K562 (cell line): ENCODE results near the gene BEST1. TPM values are rescaled to one million over a fixed set of nuclear protein-coding genes. Genes with fewer than 3 reads are reported as not detected.

ENCODE experiments used
- FOXA3 ChIP-seq, 2 experiments: fragments of 450-650 bp in 1 of 2; sonication (generic) in 1 of 2; formaldehyde crosslinking; IDR thresholded peaks in 1 of 2; conservative IDR thresholded peaks in 1 of 2; 2 replicates each; pipeline versions ENCODE4 v1.4.0 to v1.8.0; 2020 to 2022; ENCODE audit warnings: mild to moderate bottlenecking in 2 of 2, missing genetic modification reagents in 1 of 2
- GTF2E2 ChIP-seq: fragments of 200-800 bp; sonication (Bioruptor generic); IDR thresholded peaks from 2 replicates; pipeline ENCODE4 v1.6.1; 2016; ENCODE audit warnings: missing genetic modification characterization, missing compliant biosample characterization
- IFI16 ChIP-seq: fragments of 250-450 bp; sonication (Bioruptor Pico); IDR thresholded peaks from 2 replicates; pipeline ENCODE4 v2.1.2; 2022; ENCODE audit warnings: mild to moderate bottlenecking, inconsistent platforms
- IRF2 ChIP-seq: sonication (generic); formaldehyde crosslinking; IDR thresholded peaks from 2 replicates; pipeline ENCODE4 v1.8.1; 2022; ENCODE audit warnings: mild to moderate bottlenecking, missing genetic modification reagents
- MBD2 ChIP-seq: sonication (generic); IDR thresholded peaks from 2 replicates; pipeline ENCODE4 v1.6.1; 2016; ENCODE audit warnings: low read depth, borderline replicate concordance
- MYBL2 ChIP-seq, 2 experiments: fragments of 450-650 bp in 1 of 2; sonication (generic) in 1 of 2; formaldehyde crosslinking in 1 of 2; IDR thresholded peaks; 2 replicates each; pipeline versions ENCODE4 v1.6.1 to v1.8.1; 2017 to 2022; ENCODE audit warnings: borderline replicate concordance in 1 of 2, inconsistent platforms in 1 of 2, low read depth in 1 of 2, mild to moderate bottlenecking in 1 of 2, missing genetic modification reagents in 1 of 2, moderate library complexity in 1 of 2
- POLR2AphosphoS5 ChIP-seq: IDR thresholded peaks from 2 replicates; pipeline ENCODE4 v1.6.1; 2011; ENCODE audit warnings: mild to moderate bottlenecking, low read depth, low read length, moderate library complexity; ENCODE audit not compliant: control insufficient read depth, insufficient read depth
- POU5F1 ChIP-seq: fragments of 150-350 bp; IDR thresholded peaks from 2 replicates; pipeline ENCODE4 v1.6.1; 2014; ENCODE audit warnings: borderline replicate concordance, low read length, low read depth, mild to moderate bottlenecking; ENCODE audit not compliant: partially characterized antibody
- SRSF9 ChIP-seq: fragments of 200-400 bp; formaldehyde crosslinking; IDR thresholded peaks from 2 replicates; pipeline ENCODE4 v1.6.1; 2017; ENCODE audit warnings: low read depth, low read length, borderline replicate concordance
- ZNF124 ChIP-seq: sonication (generic); formaldehyde crosslinking; IDR thresholded peaks from 2 replicates; pipeline ENCODE4 v1.8.1; 2022; ENCODE audit warnings: missing genetic modification reagents
- ZNF3 ChIP-seq: fragments of 250-450 bp; sonication (Bioruptor Pico); IDR thresholded peaks from 2 replicates; pipeline ENCODE4 v1.5.0; 2021; ENCODE audit warnings: mild to moderate bottlenecking, moderate library complexity
- ZNF347 ChIP-seq: fragments of 450-650 bp; formaldehyde crosslinking; IDR thresholded peaks from 2 replicates; pipeline ENCODE4 v1.4.0; 2020; ENCODE audit warnings: low read depth, mild to moderate bottlenecking, moderate library complexity
- ZNF431 ChIP-seq: sonication (generic); formaldehyde crosslinking; IDR thresholded peaks from 2 replicates; pipeline ENCODE4 v1.8.0; 2022; ENCODE audit warnings: mild to moderate bottlenecking, missing genetic modification reagents
- polyA plus RNA-seq, 8 experiments: library from polyadenylated mRNA; depleted of rRNA in 4 of 8; stranded (reverse) in 5 of 8; unstranded in 3 of 8; fragments of >200 nt; fragmentation: Nextera tagmentation in 2 of 8; fragmentation: Illumina TruSeq in 1 of 8; extraction: Ambion mirVana in 2 of 8; extraction: Trizol in 1 of 8; gene quantifications; 2 replicates each; pipeline versions ENCODE4 v1.2.1 to v1.2.3, GENCODE V29; 2011 to 2014; ENCODE audit warnings: inconsistent platforms in 1 of 8, missing spikeins in 1 of 8
- total RNA-seq, 7 experiments: library from RNA; depleted of rRNA in 6 of 7; stranded (reverse); fragments of >200 nt in 6 of 7; fragmentation: Illumina TruSeq in 2 of 7; extraction: Trizol in 2 of 7; gene quantifications; 2 replicates each; pipeline versions ENCODE4 v1.2.1 to v1.2.3, GENCODE V29; 2011 to 2021; ENCODE audit warnings: low replicate concordance in 1 of 7
- TF ChIP-seq, protein P1 (sequence below): sonication (generic); formaldehyde crosslinking; IDR thresholded peaks from 2 replicates; pipeline ENCODE4 v1.8.1; 2022; ENCODE audit warnings: missing genetic modification reagents
- TF ChIP-seq, protein P2 (sequence below), 2 experiments: fragments of 150-350 bp in 1 of 2; IDR thresholded peaks; 2 replicates each; pipeline ENCODE4 v1.6.1; 2012 to 2016; ENCODE audit warnings: low read depth in 2 of 2, low read length in 2 of 2, mild to moderate bottlenecking in 1 of 2, moderate library complexity in 1 of 2
- TF ChIP-seq, protein P3 (sequence below): fragments of 450-650 bp; formaldehyde crosslinking; IDR thresholded peaks from 2 replicates; pipeline ENCODE4 v1.4.0; 2022; ENCODE audit warnings: missing genetic modification characterization
- TF ChIP-seq, protein P4 (sequence below): fragments of 200-800 bp; sonication (Bioruptor generic); IDR thresholded peaks from 2 replicates; pipeline ENCODE4 v1.6.1; 2017; ENCODE audit warnings: missing genetic modification characterization, missing compliant biosample characterization
- TF ChIP-seq, protein P5 (sequence below): fragments of 250-450 bp; sonication (Bioruptor Pico); IDR thresholded peaks from 2 replicates; pipeline ENCODE4 v1.4.0; 2020

The BEST1 gene
- total and polyA plus RNA-seq, 9 of the 15 experiments (the other 6 are each of a cell fraction or from before 2014, with no cell fraction given): 0.07 to 1.3 (median 0.40) TPM

DNA sequence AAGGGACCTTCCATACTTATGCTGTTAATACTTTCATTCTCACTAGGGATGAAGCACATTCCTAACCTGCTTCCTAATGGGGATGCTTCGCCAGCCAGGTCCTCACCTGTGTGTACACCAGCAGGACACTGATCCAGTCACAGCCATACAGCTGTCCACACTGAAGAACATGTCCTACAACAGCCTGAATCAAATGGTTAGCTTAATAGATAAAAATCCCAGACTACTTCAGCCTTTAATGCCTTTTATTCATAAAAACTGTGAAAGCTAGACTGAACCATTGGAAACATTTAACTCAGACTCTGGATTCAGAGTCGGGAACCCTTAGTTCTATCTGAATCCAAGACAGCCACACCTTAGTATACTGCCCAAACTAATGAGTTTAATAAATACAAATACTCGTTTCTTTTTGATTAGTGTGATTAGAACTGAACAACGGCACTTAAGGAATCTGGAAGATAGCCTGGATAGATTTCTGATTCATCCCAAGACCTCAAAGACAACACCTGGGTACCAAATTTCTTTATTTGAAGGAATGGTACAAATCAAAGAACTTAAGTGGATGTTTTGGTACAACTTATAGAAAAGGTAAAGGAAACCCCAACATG, 14.0 kb downstream of the BEST1 start (continued):
- TF ChIP-seq SRSF9: no peak
- TF ChIP-seq, protein P1, sequence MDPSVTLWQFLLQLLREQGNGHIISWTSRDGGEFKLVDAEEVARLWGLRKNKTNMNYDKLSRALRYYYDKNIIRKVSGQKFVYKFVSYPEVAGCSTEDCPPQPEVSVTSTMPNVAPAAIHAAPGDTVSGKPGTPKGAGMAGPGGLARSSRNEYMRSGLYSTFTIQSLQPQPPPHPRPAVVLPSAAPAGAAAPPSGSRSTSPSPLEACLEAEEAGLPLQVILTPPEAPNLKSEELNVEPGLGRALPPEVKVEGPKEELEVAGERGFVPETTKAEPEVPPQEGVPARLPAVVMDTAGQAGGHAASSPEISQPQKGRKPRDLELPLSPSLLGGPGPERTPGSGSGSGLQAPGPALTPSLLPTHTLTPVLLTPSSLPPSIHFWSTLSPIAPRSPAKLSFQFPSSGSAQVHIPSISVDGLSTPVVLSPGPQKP (CRISPR knock-in tag): no peak
- TF ChIP-seq ZNF3: peak; percentile 66; the same call in 1 of the 2 replicates
- TF ChIP-seq, protein P2, sequence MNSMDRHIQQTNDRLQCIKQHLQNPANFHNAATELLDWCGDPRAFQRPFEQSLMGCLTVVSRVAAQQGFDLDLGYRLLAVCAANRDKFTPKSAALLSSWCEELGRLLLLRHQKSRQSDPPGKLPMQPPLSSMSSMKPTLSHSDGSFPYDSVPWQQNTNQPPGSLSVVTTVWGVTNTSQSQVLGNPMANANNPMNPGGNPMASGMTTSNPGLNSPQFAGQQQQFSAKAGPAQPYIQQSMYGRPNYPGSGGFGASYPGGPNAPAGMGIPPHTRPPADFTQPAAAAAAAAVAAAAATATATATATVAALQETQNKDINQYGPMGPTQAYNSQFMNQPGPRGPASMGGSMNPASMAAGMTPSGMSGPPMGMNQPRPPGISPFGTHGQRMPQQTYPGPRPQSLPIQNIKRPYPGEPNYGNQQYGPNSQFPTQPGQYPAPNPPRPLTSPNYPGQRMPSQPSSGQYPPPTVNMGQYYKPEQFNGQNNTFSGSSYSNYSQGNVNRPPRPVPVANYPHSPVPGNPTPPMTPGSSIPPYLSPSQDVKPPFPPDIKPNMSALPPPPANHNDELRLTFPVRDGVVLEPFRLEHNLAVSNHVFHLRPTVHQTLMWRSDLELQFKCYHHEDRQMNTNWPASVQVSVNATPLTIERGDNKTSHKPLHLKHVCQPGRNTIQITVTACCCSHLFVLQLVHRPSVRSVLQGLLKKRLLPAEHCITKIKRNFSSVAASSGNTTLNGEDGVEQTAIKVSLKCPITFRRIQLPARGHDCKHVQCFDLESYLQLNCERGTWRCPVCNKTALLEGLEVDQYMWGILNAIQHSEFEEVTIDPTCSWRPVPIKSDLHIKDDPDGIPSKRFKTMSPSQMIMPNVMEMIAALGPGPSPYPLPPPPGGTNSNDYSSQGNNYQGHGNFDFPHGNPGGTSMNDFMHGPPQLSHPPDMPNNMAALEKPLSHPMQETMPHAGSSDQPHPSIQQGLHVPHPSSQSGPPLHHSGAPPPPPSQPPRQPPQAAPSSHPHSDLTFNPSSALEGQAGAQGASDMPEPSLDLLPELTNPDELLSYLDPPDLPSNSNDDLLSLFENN (IDR thresholded peaks at IDR 0.05; ENCODE audit: low read depth in 2 of 2, low read length in 2 of 2): no peak
- TF ChIP-seq POU5F1: no peak
- no peak; the same call in none of the 2 replicates for TF ChIP-seq MBD2
- no peak for TF ChIP-seq GTF2E2 (tag)
- no peak for TF ChIP-seq ZNF431
- no peak for TF ChIP-seq IFI16 (CRISPR knock-in tag)
- TF ChIP-seq POLR2AphosphoS5: peak; percentile 61; the same call in 1 of the 2 replicates
- TF ChIP-seq IRF2: no peak
- no peak for TF ChIP-seq MYBL2 (IDR thresholded peaks at IDR 0.05; ENCODE audit: low read depth)
- no peak for TF ChIP-seq MYBL2 (CRISPR knock-in tag; IDR thresholded peaks at IDR 0.05; ENCODE audit: borderline replicate concordance)
- TF ChIP-seq, protein P3, sequence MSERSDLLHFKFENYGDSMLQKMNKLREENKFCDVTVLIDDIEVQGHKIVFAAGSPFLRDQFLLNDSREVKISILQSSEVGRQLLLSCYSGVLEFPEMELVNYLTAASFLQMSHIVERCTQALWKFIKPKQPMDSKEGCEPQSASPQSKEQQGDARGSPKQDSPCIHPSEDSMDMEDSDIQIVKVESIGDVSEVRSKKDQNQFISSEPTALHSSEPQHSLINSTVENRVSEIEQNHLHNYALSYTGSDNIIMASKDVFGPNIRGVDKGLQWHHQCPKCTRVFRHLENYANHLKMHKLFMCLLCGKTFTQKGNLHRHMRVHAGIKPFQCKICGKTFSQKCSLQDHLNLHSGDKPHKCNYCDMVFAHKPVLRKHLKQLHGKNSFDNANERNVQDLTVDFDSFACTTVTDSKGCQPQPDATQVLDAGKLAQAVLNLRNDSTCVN (CRISPR knock-in tag): peak; percentile 85; the same call in 1 of the 2 replicates
- TF ChIP-seq, protein P4, sequence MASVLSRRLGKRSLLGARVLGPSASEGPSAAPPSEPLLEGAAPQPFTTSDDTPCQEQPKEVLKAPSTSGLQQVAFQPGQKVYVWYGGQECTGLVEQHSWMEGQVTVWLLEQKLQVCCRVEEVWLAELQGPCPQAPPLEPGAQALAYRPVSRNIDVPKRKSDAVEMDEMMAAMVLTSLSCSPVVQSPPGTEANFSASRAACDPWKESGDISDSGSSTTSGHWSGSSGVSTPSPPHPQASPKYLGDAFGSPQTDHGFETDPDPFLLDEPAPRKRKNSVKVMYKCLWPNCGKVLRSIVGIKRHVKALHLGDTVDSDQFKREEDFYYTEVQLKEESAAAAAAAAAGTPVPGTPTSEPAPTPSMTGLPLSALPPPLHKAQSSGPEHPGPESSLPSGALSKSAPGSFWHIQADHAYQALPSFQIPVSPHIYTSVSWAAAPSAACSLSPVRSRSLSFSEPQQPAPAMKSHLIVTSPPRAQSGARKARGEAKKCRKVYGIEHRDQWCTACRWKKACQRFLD: no peak
- no peak for TF ChIP-seq ZNF124 (CRISPR knock-in tag)
- TF ChIP-seq, protein P5, sequence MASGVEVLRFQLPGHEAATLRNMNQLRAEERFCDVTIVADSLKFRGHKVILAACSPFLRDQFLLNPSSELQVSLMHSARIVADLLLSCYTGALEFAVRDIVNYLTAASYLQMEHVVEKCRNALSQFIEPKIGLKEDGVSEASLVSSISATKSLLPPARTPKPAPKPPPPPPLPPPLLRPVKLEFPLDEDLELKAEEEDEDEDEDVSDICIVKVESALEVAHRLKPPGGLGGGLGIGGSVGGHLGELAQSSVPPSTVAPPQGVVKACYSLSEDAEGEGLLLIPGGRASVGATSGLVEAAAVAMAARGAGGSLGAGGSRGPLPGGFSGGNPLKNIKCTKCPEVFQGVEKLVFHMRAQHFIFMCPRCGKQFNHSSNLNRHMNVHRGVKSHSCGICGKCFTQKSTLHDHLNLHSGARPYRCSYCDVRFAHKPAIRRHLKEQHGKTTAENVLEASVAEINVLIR (CRISPR knock-in tag): no peak
- peak in 1 of 2 experiments; percentile 3; a peak in 1 of 4 replicates for TF ChIP-seq FOXA3 (CRISPR knock-in tag; conservative IDR thresholded peaks at IDR 0.05 in 1 of 2, IDR thresholded peaks at IDR 0.05 in 1 of 2)
- no peak for TF ChIP-seq ZNF347 (CRISPR knock-in tag)
